GM12865 (cell line): ENCODE measurements around the gene HSD11B2.

Experiments
- DNase-seq: peaks from one replicate; pipeline ENCODE4 v3.0.0; 2010; ENCODE audit warnings: low read depth
- H3K4me3 ChIP-seq: 2 replicates; pipeline ENCODE4 v1.5.1; 2011; ENCODE audit warnings: mild to moderate bottlenecking, low read depth, low read length, control low read depth
- TF ChIP-seq, protein P1 (sequence below): IDR thresholded peaks from 2 replicates; pipeline ENCODE4 v1.5.1; 2011; ENCODE audit warnings: low read length, control low read depth, low read depth, inconsistent platforms; ENCODE audit not compliant: insufficient read depth; ENCODE audit errors: missing control alignments

HSD11B2 gene

DNA sequence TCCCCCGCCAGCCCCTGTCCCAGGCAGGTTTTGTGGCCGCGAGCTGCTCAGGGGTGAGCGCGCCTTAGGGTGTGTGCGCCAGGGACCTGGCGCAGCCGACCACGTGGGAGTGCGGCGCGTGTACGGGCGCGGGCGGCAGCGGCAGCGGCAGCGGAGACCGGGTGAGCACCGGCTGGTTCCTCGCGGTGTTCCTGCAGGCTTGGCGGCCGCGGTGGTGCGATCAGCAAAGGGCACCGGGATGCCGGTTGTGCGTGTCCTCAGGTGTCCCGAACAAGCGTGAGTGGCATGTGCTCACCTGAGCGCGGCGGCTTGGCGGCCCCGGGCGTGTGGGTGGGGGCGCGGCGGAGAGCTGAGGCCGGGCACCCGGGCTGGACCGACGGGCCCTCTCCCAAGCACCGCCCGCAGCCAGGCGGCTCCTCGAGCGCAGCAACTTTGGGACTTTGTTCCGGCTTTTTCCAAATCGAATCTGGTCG lies 381 bp upstream of the HSD11B2 start:
- TF ChIP-seq, protein P1, sequence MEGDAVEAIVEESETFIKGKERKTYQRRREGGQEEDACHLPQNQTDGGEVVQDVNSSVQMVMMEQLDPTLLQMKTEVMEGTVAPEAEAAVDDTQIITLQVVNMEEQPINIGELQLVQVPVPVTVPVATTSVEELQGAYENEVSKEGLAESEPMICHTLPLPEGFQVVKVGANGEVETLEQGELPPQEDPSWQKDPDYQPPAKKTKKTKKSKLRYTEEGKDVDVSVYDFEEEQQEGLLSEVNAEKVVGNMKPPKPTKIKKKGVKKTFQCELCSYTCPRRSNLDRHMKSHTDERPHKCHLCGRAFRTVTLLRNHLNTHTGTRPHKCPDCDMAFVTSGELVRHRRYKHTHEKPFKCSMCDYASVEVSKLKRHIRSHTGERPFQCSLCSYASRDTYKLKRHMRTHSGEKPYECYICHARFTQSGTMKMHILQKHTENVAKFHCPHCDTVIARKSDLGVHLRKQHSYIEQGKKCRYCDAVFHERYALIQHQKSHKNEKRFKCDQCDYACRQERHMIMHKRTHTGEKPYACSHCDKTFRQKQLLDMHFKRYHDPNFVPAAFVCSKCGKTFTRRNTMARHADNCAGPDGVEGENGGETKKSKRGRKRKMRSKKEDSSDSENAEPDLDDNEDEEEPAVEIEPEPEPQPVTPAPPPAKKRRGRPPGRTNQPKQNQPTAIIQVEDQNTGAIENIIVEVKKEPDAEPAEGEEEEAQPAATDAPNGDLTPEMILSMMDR = no peak
- peak; percentile 10 for DNase-seq

DNA sequence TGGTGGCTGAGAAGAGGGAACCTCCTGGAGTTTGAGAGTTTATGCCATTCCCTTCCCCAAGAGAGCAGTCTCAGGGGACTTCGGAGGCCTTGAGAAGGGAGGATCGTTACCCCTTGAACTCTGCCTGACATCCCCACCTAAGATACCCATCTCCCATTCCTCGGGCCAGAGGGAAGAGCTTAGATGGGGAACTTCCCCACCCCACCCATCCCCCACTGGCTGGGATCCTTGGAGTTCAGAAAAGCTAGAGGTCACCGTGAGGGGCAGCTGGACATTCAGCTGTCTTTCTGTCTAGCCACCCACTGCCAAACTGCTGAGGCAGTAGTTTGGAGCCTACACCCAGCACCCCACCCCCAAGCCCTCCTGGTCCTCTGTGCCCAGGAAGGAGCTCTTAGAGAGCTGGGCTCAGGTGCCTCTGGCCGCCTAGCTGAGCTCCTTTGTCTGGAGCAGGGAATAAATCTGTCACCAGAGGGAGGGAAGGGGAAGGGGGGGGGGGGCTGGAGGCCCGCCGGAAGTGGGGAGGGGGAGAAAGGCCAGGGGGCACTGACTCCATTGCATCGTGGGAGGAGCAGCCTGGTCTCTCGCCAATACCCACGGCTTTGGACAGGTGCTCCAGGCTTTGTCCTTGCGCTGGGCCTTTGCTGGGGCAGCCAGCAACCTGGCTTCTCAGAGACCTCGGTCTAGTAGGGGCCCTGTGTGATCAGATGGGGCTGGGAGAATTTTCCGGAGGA lies 1.0 kb downstream of the HSD11B2 start:
- DNase-seq = no peak
- TF ChIP-seq, protein P1 = no peak
- H3K4me3 ChIP-seq = no peak overlapping the region

More for the DNA sequence above, 381 bp upstream of the HSD11B2 start:
- H3K4me3 ChIP-seq = no peak overlapping the region; the same call in 1 of the 2 replicates

DNA sequence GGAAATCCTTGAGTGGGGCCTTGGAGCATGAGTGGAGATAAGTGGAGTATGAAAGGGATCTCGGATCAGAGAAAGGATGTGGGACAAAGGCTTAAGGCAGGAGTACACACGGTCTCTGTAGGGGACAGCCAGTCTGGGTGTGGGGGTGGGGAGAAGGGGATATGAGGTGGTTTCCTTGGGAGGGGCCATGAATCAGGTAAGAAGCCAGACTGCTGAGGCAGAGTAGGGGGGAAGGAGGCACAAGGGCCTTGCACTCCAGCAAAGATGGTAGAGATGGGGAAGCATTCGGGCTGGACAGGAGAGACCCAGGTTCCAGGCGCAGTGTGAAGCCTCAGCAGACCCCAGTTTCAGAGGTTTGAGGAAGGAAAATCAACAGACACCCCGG lies 1.6 kb downstream of the HSD11B2 start:
- H3K4me3 ChIP-seq = no peak overlapping the region
- TF ChIP-seq, protein P1 = no peak
- no peak for DNase-seq

DNA sequence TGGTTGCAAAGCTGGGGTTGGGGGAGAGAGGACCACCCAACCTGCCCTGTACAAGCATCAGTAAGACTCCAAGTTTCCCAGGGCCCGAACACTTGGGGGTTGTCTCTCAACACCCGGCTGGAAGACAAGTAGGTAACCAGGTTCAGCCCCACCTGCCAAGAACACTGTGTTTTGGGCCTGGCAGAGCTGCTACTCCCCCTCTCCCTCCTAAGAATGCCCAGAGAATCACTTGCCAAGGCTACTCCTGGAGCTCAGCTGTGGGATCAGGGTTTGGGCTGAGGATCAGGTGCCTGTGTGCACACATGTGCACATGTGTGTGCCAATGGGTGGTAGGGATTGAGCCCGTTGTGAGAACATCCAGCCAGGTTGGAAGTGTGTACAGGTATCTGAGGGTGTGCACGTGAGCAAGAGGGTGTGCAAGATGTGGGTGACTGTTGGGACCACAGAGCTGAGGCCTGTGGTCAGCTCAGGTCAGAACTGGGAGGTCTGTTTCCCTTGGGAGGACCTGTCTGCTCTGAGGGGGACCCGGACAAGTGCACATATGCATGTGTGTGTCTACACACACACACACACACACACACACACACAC lies 2.3 kb downstream of the HSD11B2 start:
- TF ChIP-seq, protein P1 = no peak
- no peak overlapping the region for H3K4me3 ChIP-seq
- DNase-seq = no peak

DNA sequence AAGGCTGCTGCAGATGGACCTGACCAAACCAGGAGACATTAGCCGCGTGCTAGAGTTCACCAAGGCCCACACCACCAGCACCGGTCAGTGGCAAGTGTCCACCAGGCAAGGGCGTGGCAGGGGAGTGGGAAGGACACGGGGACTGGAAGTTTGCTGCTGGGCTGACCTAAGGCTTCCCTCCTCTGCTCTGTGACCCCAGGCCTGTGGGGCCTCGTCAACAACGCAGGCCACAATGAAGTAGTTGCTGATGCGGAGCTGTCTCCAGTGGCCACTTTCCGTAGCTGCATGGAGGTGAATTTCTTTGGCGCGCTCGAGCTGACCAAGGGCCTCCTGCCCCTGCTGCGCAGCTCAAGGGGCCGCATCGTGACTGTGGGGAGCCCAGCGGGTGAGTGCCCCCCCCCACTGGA lies 4.8 kb downstream of the HSD11B2 start:
- TF ChIP-seq, protein P1 = no peak

DNA sequence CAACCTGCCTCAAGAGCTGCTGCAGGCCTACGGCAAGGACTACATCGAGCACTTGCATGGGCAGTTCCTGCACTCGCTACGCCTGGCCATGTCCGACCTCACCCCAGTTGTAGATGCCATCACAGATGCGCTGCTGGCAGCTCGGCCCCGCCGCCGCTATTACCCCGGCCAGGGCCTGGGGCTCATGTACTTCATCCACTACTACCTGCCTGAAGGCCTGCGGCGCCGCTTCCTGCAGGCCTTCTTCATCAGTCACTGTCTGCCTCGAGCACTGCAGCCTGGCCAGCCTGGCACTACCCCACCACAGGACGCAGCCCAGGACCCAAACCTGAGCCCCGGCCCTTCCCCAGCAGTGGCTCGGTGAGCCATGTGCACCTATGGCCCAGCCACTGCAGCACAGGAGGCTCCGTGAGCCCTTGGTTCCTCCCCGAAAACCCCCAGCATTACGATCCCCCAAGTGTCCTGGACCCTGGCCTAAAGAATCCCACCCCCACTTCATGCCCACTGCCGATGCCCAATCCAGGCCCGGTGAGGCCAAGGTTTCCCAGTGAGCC lies 5.8 kb downstream of the HSD11B2 start:
- H3K4me3 ChIP-seq = no peak overlapping the region
- no peak for DNase-seq
- TF ChIP-seq, protein P1 = no peak

More for the DNA sequence above, 4.8 kb downstream of the HSD11B2 start:
- no peak overlapping the region for H3K4me3 ChIP-seq
- DNase-seq = no peak
